ENCODE data around the gene LYRM1. TPM values are rescaled to one million over a fixed set of nuclear protein-coding genes. Genes with fewer than 3 reads are reported as not detected.

The LYRM1 gene
- total and polyA plus RNA-seq, 10 of the 15 experiments (the other 5 are each of a cell fraction or from before 2014, with no cell fraction given), result 18.4 to 54.4 (median 38.0) TPM

GRCh38 chr16:20949660-20950059 lies 49.1 kb downstream of the LYRM1 start:
- Histone ChIP-seq H2AFZ (ENCODE audit: control insufficient read depth, low read depth, low read length) (no peak overlapping the region), H3K27me3 (replicated peaks in 1 of 2; ENCODE audit: control insufficient read depth in 2 of 2, insufficient read depth in 2 of 2, low read length in 1 of 2) (no peaks in the 10 kb centered on the region; a peak in 2 of 4 replicates), H3K27ac (ENCODE audit: control insufficient read depth, insufficient read depth) (no peak overlapping the region), H4K20me1 (ENCODE audit: control insufficient read depth, insufficient read depth) (no peaks in the 10 kb centered on the region; the same call in 1 of the 2 replicates), H3K9ac (ENCODE audit: control insufficient read depth, insufficient read depth, low read length) (no peak overlapping the region), H3K9me3 (replicated peaks; ENCODE audit: control insufficient read depth, insufficient read depth, low read length) (no peaks in the 10 kb centered on the region), H3K4me3 (no peak overlapping the region), H3K36me3 (ENCODE audit: control insufficient read depth in 2 of 2, insufficient read depth in 2 of 2, low read length in 1 of 2) (no peaks in the 10 kb centered on the region), H3K4me2 (ENCODE audit: control insufficient read depth, insufficient read depth) (no peak overlapping the region), H3K79me2 (ENCODE audit: control insufficient read depth, insufficient read depth, low read length) (no peaks in the 10 kb centered on the region), H3K4me1 (ENCODE audit: control insufficient read depth, insufficient read depth, low read length) (peaks cover 3% of the 10 kb centered on the region)
- no peak for ATAC-seq
- no peak for DNase-seq (ENCODE audit: low read depth, low spot score)
- in situ Hi-C loops (cut with MboI), result loop anchor here (5.0 kb wide), 1 partner anchor 52 kb away; no protein-coding TSS in a partner anchor
- FAIRE-seq, result no peak
- no peak for TF ChIP-seq EP300 (IDR thresholded peaks at IDR 0.05; ENCODE audit: borderline replicate concordance in 1 of 2, control insufficient read depth in 1 of 2, low read depth in 2 of 2, low read length in 2 of 2)
- TF ChIP-seq ZSCAN29 (IDR thresholded peaks at IDR 0.05), result no peak
- TF ChIP-seq CHD4 (IDR thresholded peaks at IDR 0.05), result no peak
- no peak for TF ChIP-seq TBL1XR1 (IDR thresholded peaks at IDR 0.05; ENCODE audit: low read depth, low read length)
- TF ChIP-seq MLLT1 (IDR thresholded peaks at IDR 0.05), result no peak
- TF ChIP-seq SIX5 (IDR thresholded peaks at IDR 0.05; ENCODE audit: low read depth, low read length, severe bottlenecking), result no peak
- no peak for TF ChIP-seq E2F4 (IDR thresholded peaks at IDR 0.05; ENCODE audit: low read depth, low read length)
- no peak for TF ChIP-seq RELB (IDR thresholded peaks at IDR 0.05; ENCODE audit: low read depth)
- TF ChIP-seq E4F1 (IDR thresholded peaks at IDR 0.05; ENCODE audit: borderline replicate concordance, partially characterized antibody), result no peak
- no peak for TF ChIP-seq NRF1 (conservative IDR thresholded peaks at IDR 0.05; ENCODE audit: low read depth, low read length)
- no peak for TF ChIP-seq KAT2A (conservative IDR thresholded peaks at IDR 0.05; ENCODE audit: control insufficient read depth, low read depth, low read length)
- TF ChIP-seq ZNF24 (IDR thresholded peaks at IDR 0.05), result no peak
- no peak for TF ChIP-seq LARP7 (IDR thresholded peaks at IDR 0.05)
- no peak for TF ChIP-seq TCF3 (IDR thresholded peaks at IDR 0.05; ENCODE audit: borderline replicate concordance, insufficient read depth, low read depth, low read length)
- TF ChIP-seq BMI1 (IDR thresholded peaks at IDR 0.05; ENCODE audit: borderline replicate concordance), result no peak
- BruUV-seq (replicated peaks), result no TSS peak
- POLR2A ChIA-PET, result no interaction called here
- CTCF ChIA-PET, result interaction anchor here (0.6 to 0.7 kb wide), 2 partner anchors 13 to 131 kb away, joined by 3 read pairs; no protein-coding TSS in a partner anchor
- intact Hi-C loops (cut with micrococcal nuclease; ENCODE audit: unreplicated experiment), result loop anchor here (10.0 kb wide), 1 partner anchor 95 kb away; no protein-coding TSS in a partner anchor
- 42% methylated on average over 3 of the region's 3 CpGs for WGBS (ENCODE audit: insufficient coverage, insufficient replicate concordance, low lambda C conversion rate, missing lambda C conversion rate)
- RAD21 ChIA-PET (ENCODE audit: unreplicated experiment), result no interaction called here
- SMC1A ChIA-PET (ENCODE audit: uncharacterized antibody, unreplicated experiment), result interaction anchor here (1.0 kb wide), 1 partner anchor 76 kb away, joined by 4 read pairs; no protein-coding TSS in a partner anchor

Data from GM12878 (cell line).